Measurements from ENCODE around the gene DNASE2.
"Not testable (repeated sequence)": the region's sequence is repeated elsewhere in the genome, so short reads cannot be mapped to it uniquely, and the experiment has no call there.

GRCh38 chr19:12890299-12890786 lies 9.1 kb upstream of the DNASE2 start:
- not testable (repeated sequence) for TF ChIP-seq CTCF (IDR thresholded peaks at IDR 0.05; ENCODE audit: control extremely low read depth in 1 of 3, insufficient read depth in 1 of 3, low read depth in 1 of 3, low read length in 3 of 3); RNF2 (IDR thresholded peaks at IDR 0.05; ENCODE audit: borderline replicate concordance, low read depth, low read length, missing control alignments, poor library complexity, severe bottlenecking); SP1 (IDR thresholded peaks at IDR 0.05; ENCODE audit: low read depth, low read length); JUND (IDR thresholded peaks at IDR 0.05; ENCODE audit: low read length); CHD2 (IDR thresholded peaks at IDR 0.05; ENCODE audit: low read length); ATF2 (IDR thresholded peaks at IDR 0.05; ENCODE audit: low read length); CEBPB (IDR thresholded peaks at IDR 0.05; ENCODE audit: low read depth, low read length)

All from H1 (cell line).